Duodenal mucosa (tissue), 2 donors: ENCODE measurements around the gene PCDHGA12.
"Not testable (repeated sequence)": the region's sequence is repeated elsewhere in the genome, so short reads cannot be mapped to it uniquely, and the experiment has no call there.

ENCODE experiments used
- H3K27ac ChIP-seq: one replicate; pipeline ENCODE4 v1.7.0; 2013; ENCODE audit warnings: low read depth, low read length
- H3K27me3 ChIP-seq, 2 donors: one replicate each; pipeline ENCODE4 v1.7.0; 2013; ENCODE audit warnings: low read length in 2 of 2, control low read depth in 1 of 2; ENCODE audit not compliant: insufficient read depth in 2 of 2, control insufficient read depth in 1 of 2
- H3K36me3 ChIP-seq, 2 donors: one replicate each; pipeline ENCODE4 v1.7.0; 2013; ENCODE audit warnings: low read length in 2 of 2, control low read depth in 1 of 2; ENCODE audit not compliant: insufficient read depth in 2 of 2, control insufficient read depth in 1 of 2
- H3K4me1 ChIP-seq, 2 donors: one replicate each; pipeline ENCODE4 v1.7.0; 2013; ENCODE audit warnings: low read length in 2 of 2, control low read depth in 1 of 2; ENCODE audit not compliant: insufficient read depth in 2 of 2, control insufficient read depth in 1 of 2
- H3K4me3 ChIP-seq, 2 donors: one replicate each; pipeline ENCODE4 v1.7.0; 2013; ENCODE audit warnings: low read length in 2 of 2, low read depth in 1 of 2
- H3K9ac ChIP-seq, 2 donors: one replicate each; pipeline ENCODE4 v1.7.0; 2013; ENCODE audit warnings: low read length in 2 of 2, low read depth in 1 of 2
- H3K9me3 ChIP-seq, 2 donors: one replicate each; pipeline ENCODE4 v1.7.0; 2013; ENCODE audit warnings: low read length in 2 of 2, control low read depth in 1 of 2; ENCODE audit not compliant: control insufficient read depth in 1 of 2

Gene PCDHGA12

GRCh38 chr5:141409598-141410306, 20.6 kb upstream of the PCDHGA12 start:
- Histone ChIP-seq H3K9me3 (peaks cover 27 to 33% of the 10 kb centered on the region in 2 donors), H3K4me3 (peak overlapping the region in 1 of 2 donors; percentile 43), H3K27me3 (peaks cover 0 to 5% of the 10 kb centered on the region in 2 donors), H3K27ac (no peak overlapping the region), H3K9ac (no peak overlapping the region), H3K36me3 (no peaks in the 10 kb centered on the region), H3K4me1 (no peaks in the 10 kb centered on the region)

- no peak overlapping the region for H3K27ac ChIP-seq
- H3K36me3 ChIP-seq: no peaks in the 10 kb centered on the region
- peaks cover 24 to 39% of the 10 kb centered on the region in 2 donors for H3K9me3 ChIP-seq
- H3K4me3 ChIP-seq: no peak overlapping the region
- no peaks in the 10 kb centered on the region for H3K4me1 ChIP-seq
- peaks cover 0 to 5% of the 10 kb centered on the region in 2 donors for H3K27me3 ChIP-seq
- no peak overlapping the region for H3K9ac ChIP-seq
Observed at GRCh38 chr5:141411575-141411974, 18.7 kb upstream of the PCDHGA12 start.

GRCh38 chr5:141412854-141413539, 17.3 kb upstream of the PCDHGA12 start, which contains the start of gene PCDHGA10:
Gene PCDHGA10 (plus strand): TSS chr5:141412987. CDS start chr5:141413176, 189 bp downstream.
- Histone ChIP-seq H3K4me3 (peak within 1 kb of the TSS; percentile 56 to 68), H3K9ac (no peak within 1 kb of the TSS), H3K36me3 (no peaks in the 10 kb centered on the region), H3K27ac (no peak within 1 kb of the TSS), H3K27me3 (peaks cover 0 to 5% of the 10 kb centered on the region in 2 donors), H3K4me1 (no peaks in the 10 kb centered on the region), H3K9me3 (peaks cover 28 to 42% of the 10 kb centered on the region in 2 donors)

- peaks cover 34 to 45% of the 10 kb centered on the region in 2 donors for H3K9me3 ChIP-seq
- H3K27me3 ChIP-seq: peaks cover 0 to 5% of the 10 kb centered on the region in 2 donors
- H3K36me3 ChIP-seq: no peaks in the 10 kb centered on the region
- peak overlapping the region; percentile 56 to 68 for H3K4me3 ChIP-seq
- no peak overlapping the region for H3K27ac ChIP-seq
- H3K9ac ChIP-seq: no peak overlapping the region
- no peaks in the 10 kb centered on the region for H3K4me1 ChIP-seq
Observed at GRCh38 chr5:141413540-141414069, 16.7 kb upstream of the PCDHGA12 start.

GRCh38 chr5:141414548-141415274, 15.6 kb upstream of the PCDHGA12 start:
- Histone ChIP-seq H3K4me3 (peak overlapping the region in 1 of 2 donors; percentile 38), H3K9me3 (peaks cover 34 to 45% of the 10 kb centered on the region in 2 donors)
- H3K27me3 ChIP-seq, H3K36me3 ChIP-seq, H3K9ac ChIP-seq, H3K4me1 ChIP-seq, H3K27ac ChIP-seq: not testable (repeated sequence)

- H3K4me1 ChIP-seq, H3K36me3 ChIP-seq, H3K4me3 ChIP-seq, H3K27ac ChIP-seq, H3K9ac ChIP-seq, H3K27me3 ChIP-seq: not testable (repeated sequence)
- H3K9me3 ChIP-seq: peaks cover 33 to 45% of the 10 kb centered on the region in 2 donors
Observed at GRCh38 chr5:141415275-141415618, 15.1 kb upstream of the PCDHGA12 start.

GRCh38 chr5:141417494-141418172, 12.7 kb upstream of the PCDHGA12 start, which contains the start of gene PCDHGB7:
Gene PCDHGB7 (plus strand): TSS chr5:141417677. CDS start chr5:141417860, 183 bp downstream.
- not testable (repeated sequence) for H3K27ac ChIP-seq, H3K9ac ChIP-seq, H3K36me3 ChIP-seq, H3K27me3 ChIP-seq, H3K4me1 ChIP-seq
- Histone ChIP-seq H3K4me3 (peak within 1 kb of the TSS; percentile 39 to 53), H3K9me3 (peaks cover 48 to 66% of the 10 kb centered on the region in 2 donors)

- H3K4me3 ChIP-seq: peak overlapping the region in 1 of 2 donors; percentile 26
- no peaks in the 10 kb centered on the region for H3K4me1 ChIP-seq
- no peak overlapping the region for H3K9ac ChIP-seq
- H3K27me3 ChIP-seq: peaks cover 0 to 8% of the 10 kb centered on the region in 2 donors
- H3K9me3 ChIP-seq: peaks cover 55 to 80% of the 10 kb centered on the region in 2 donors
- H3K36me3 ChIP-seq: peaks cover 3 to 4% of the 10 kb centered on the region in 2 donors
- H3K27ac ChIP-seq: no peak overlapping the region
Observed at GRCh38 chr5:141419074-141419880, 11.0 kb upstream of the PCDHGA12 start.
